Muscle layer of duodenum (tissue), 2 donors: ENCODE results near the gene C2orf69.

Experiments used
- H3K27ac ChIP-seq: one replicate; pipeline ENCODE4 v1.7.0; 2013; ENCODE audit warnings: mild to moderate bottlenecking, low read length
- H3K27me3 ChIP-seq: one replicate; pipeline ENCODE4 v1.7.0; 2013; ENCODE audit warnings: low read depth, mild to moderate bottlenecking, control low read depth, low read length
- H3K36me3 ChIP-seq, 2 donors: one replicate each; pipeline ENCODE4 v1.7.0; 2013; ENCODE audit warnings: low read length in 2 of 2, control low read depth in 1 of 2, mild to moderate bottlenecking in 1 of 2; ENCODE audit not compliant: insufficient read depth in 2 of 2, control insufficient read depth in 1 of 2
- H3K4me1 ChIP-seq, 2 donors: one replicate each; pipeline ENCODE4 v1.7.0; 2013; ENCODE audit warnings: low read length in 2 of 2, mild to moderate bottlenecking in 2 of 2, control low read depth in 1 of 2, moderate library complexity in 1 of 2; ENCODE audit not compliant: insufficient read depth in 2 of 2, control insufficient read depth in 1 of 2
- H3K4me3 ChIP-seq, 2 donors: one replicate each; pipeline ENCODE4 v1.7.0; 2013; ENCODE audit warnings: low read length in 2 of 2, low read depth in 1 of 2, mild to moderate bottlenecking in 1 of 2
- H3K9me3 ChIP-seq, 2 donors: one replicate each; pipeline ENCODE4 v1.7.0; 2013; ENCODE audit warnings: low read length in 2 of 2, control low read depth in 1 of 2, mild to moderate bottlenecking in 1 of 2; ENCODE audit not compliant: control insufficient read depth in 1 of 2
- donor health status: healthy.

Gene C2orf69

GRCh38 chr2:199922856-199923255, 11.8 kb downstream of the C2orf69 start:
- H3K27ac ChIP-seq: no peak overlapping the region
- peaks cover 0 to 16% of the 10 kb centered on the region in 2 donors for H3K36me3 ChIP-seq
- peaks cover 0 to 5% of the 10 kb centered on the region in 2 donors for H3K4me1 ChIP-seq
- H3K4me3 ChIP-seq: no peak overlapping the region
- no peaks in the 10 kb centered on the region for H3K27me3 ChIP-seq
- H3K9me3 ChIP-seq: no peaks in the 10 kb centered on the region

GRCh38 chr2:199923924-199924323, 12.8 kb downstream of the C2orf69 start:
- Histone ChIP-seq H3K4me3 (no peak overlapping the region), H3K9me3 (no peaks in the 10 kb centered on the region), H3K4me1 (peaks cover 0 to 5% of the 10 kb centered on the region in 2 donors), H3K36me3 (peaks cover 0 to 9% of the 10 kb centered on the region in 2 donors), H3K27ac (no peak overlapping the region), H3K27me3 (no peaks in the 10 kb centered on the region)

GRCh38 chr2:199926806-199927205, 15.7 kb downstream of the C2orf69 start:
- Histone ChIP-seq H3K27me3 (no peaks in the 10 kb centered on the region), H3K27ac (no peak overlapping the region), H3K36me3 (peaks cover 7% of the 10 kb centered on the region in 2 donors), H3K9me3 (no peaks in the 10 kb centered on the region), H3K4me3 (no peak overlapping the region), H3K4me1 (peaks cover 0 to 5% of the 10 kb centered on the region in 2 donors)

- peaks cover 18 to 19% of the 10 kb centered on the region in 2 donors for H3K36me3 ChIP-seq
- H3K27ac ChIP-seq: no peak overlapping the region
- H3K4me1 ChIP-seq: no peaks in the 10 kb centered on the region
- H3K9me3 ChIP-seq: no peaks in the 10 kb centered on the region
- no peaks in the 10 kb centered on the region for H3K27me3 ChIP-seq
- no peak overlapping the region for H3K4me3 ChIP-seq
These were observed 17.1 kb downstream of the C2orf69 start for GRCh38 chr2:199928226-199928625.

- Histone ChIP-seq H3K4me1 (no peaks in the 10 kb centered on the region), H3K9me3 (no peaks in the 10 kb centered on the region), H3K27me3 (no peaks in the 10 kb centered on the region), H3K4me3 (no peak overlapping the region), H3K27ac (no peak overlapping the region), H3K36me3 (peaks cover 19% of the 10 kb centered on the region in 2 donors)
These were observed 17.5 kb downstream of the C2orf69 start for GRCh38 chr2:199928626-199929025.

GRCh38 chr2:199929262-199929661, 18.2 kb downstream of the C2orf69 start:
- H3K4me3 ChIP-seq: no peak overlapping the region
- H3K27ac ChIP-seq: no peak overlapping the region
- no peaks in the 10 kb centered on the region for H3K9me3 ChIP-seq
- H3K27me3 ChIP-seq: no peaks in the 10 kb centered on the region
- peaks cover 19% of the 10 kb centered on the region in 2 donors for H3K36me3 ChIP-seq
- no peaks in the 10 kb centered on the region for H3K4me1 ChIP-seq

- H3K36me3 ChIP-seq: peaks cover 18 to 30% of the 10 kb centered on the region in 2 donors
- H3K4me1 ChIP-seq: no peaks in the 10 kb centered on the region
- no peaks in the 10 kb centered on the region for H3K27me3 ChIP-seq
- H3K27ac ChIP-seq: no peak overlapping the region
- H3K4me3 ChIP-seq: no peak overlapping the region
- H3K9me3 ChIP-seq: no peaks in the 10 kb centered on the region
These were observed 21.3 kb downstream of the C2orf69 start for GRCh38 chr2:199932312-199932855.

- Histone ChIP-seq H3K4me3 (no peak overlapping the region), H3K9me3 (no peaks in the 10 kb centered on the region), H3K27ac (no peak overlapping the region), H3K4me1 (no peaks in the 10 kb centered on the region), H3K36me3 (peaks cover 22 to 33% of the 10 kb centered on the region in 2 donors), H3K27me3 (no peaks in the 10 kb centered on the region)
These were observed 22.4 kb downstream of the C2orf69 start for GRCh38 chr2:199933466-199933865.

- H3K9me3 ChIP-seq: no peaks in the 10 kb centered on the region
- H3K36me3 ChIP-seq: peaks cover 32 to 37% of the 10 kb centered on the region in 2 donors
- H3K4me1 ChIP-seq: no peaks in the 10 kb centered on the region
These were observed 25.5 kb downstream of the C2orf69 start for GRCh38 chr2:199936554-199936953.

GRCh38 chr2:199940373-199940772, 29.3 kb downstream of the C2orf69 start:
- no peak overlapping the region for H3K27ac ChIP-seq

More at GRCh38 chr2:199936554-199936953, 25.5 kb downstream of the C2orf69 start:
- no peak overlapping the region for H3K4me3 ChIP-seq
- no peaks in the 10 kb centered on the region for H3K27me3 ChIP-seq
- no peak overlapping the region for H3K27ac ChIP-seq

GRCh38 chr2:199943373-199943772, 32.3 kb downstream of the C2orf69 start:
- H3K4me3 ChIP-seq: no peak overlapping the region
- no peaks in the 10 kb centered on the region for H3K4me1 ChIP-seq
- no peaks in the 10 kb centered on the region for H3K27me3 ChIP-seq
- no peaks in the 10 kb centered on the region for H3K9me3 ChIP-seq
- peaks cover 28 to 47% of the 10 kb centered on the region in 2 donors for H3K36me3 ChIP-seq
- H3K27ac ChIP-seq: no peak overlapping the region

More at GRCh38 chr2:199940373-199940772, 29.3 kb downstream of the C2orf69 start:
- H3K36me3 ChIP-seq: peaks cover 29 to 32% of the 10 kb centered on the region in 2 donors
- no peaks in the 10 kb centered on the region for H3K4me1 ChIP-seq
- H3K27me3 ChIP-seq: no peaks in the 10 kb centered on the region
- H3K9me3 ChIP-seq: no peaks in the 10 kb centered on the region
- H3K4me3 ChIP-seq: no peak overlapping the region

GRCh38 chr2:199946196-199946595, 35.1 kb downstream of the C2orf69 start:
- no peak overlapping the region for H3K4me3 ChIP-seq
- peaks cover 25 to 42% of the 10 kb centered on the region in 2 donors for H3K36me3 ChIP-seq
- H3K9me3 ChIP-seq: no peaks in the 10 kb centered on the region
- H3K27me3 ChIP-seq: no peaks in the 10 kb centered on the region
- no peak overlapping the region for H3K27ac ChIP-seq
- no peaks in the 10 kb centered on the region for H3K4me1 ChIP-seq
